K562 (cell line): ENCODE data around the gene ADGRB2. TPM values are rescaled to one million over a fixed set of nuclear protein-coding genes. Genes with fewer than 3 reads are reported as not detected.

Experiments used
- AFF4 ChIP-seq: sonication (generic); formaldehyde crosslinking; IDR thresholded peaks from 2 replicates; pipeline ENCODE4 v1.8.0; 2023; ENCODE audit warnings: mild to moderate bottlenecking, missing genetic modification reagents
- CHAMP1 ChIP-seq: fragments of 450-650 bp; IDR thresholded peaks from 2 replicates; pipeline ENCODE4 v1.6.1; 2016; ENCODE audit warnings: mild to moderate bottlenecking
- CXXC5 ChIP-seq: fragments of 250-450 bp; sonication (Bioruptor Pico); IDR thresholded peaks from 2 replicates; pipeline ENCODE4 v1.8.0; 2022; ENCODE audit warnings: inconsistent platforms, mild to moderate bottlenecking, moderate library complexity
- HINFP ChIP-seq: fragments of 450-650 bp; conservative IDR thresholded peaks from 2 replicates; pipeline ENCODE4 v1.6.1; 2016; ENCODE audit warnings: missing genetic modification characterization, low read depth, mild to moderate bottlenecking, control low read depth, missing compliant biosample characterization
- LCOR ChIP-seq: sonication (generic); formaldehyde crosslinking; IDR thresholded peaks from 2 replicates; pipeline ENCODE4 v1.8.0; 2022; ENCODE audit warnings: mild to moderate bottlenecking, missing genetic modification reagents
- MAFF ChIP-seq: IDR thresholded peaks from 2 replicates; pipeline ENCODE4 v1.6.1; 2012; ENCODE audit warnings: low read length, improper control_type of control experiment
- NCOA1 ChIP-seq: fragments of 450-650 bp; IDR thresholded peaks from 2 replicates; pipeline ENCODE4 v1.6.1; 2016; ENCODE audit warnings: low read depth
- NR2F6 ChIP-seq: fragments of 450-650 bp; formaldehyde crosslinking; IDR thresholded peaks from 2 replicates; pipeline ENCODE4 v1.4.0; 2020; ENCODE audit warnings: mild to moderate bottlenecking
- PTTG1 ChIP-seq: fragments of 450-650 bp; IDR thresholded peaks from 2 replicates; pipeline ENCODE4 v1.6.1; 2016; ENCODE audit warnings: low read depth, mild to moderate bottlenecking, missing genetic modification characterization, missing compliant biosample characterization
- RB1 ChIP-seq: fragments of 450-650 bp; IDR thresholded peaks from 2 replicates; pipeline ENCODE4 v1.6.1; 2017; ENCODE audit warnings: low read depth, mild to moderate bottlenecking
- SRSF9 ChIP-seq: fragments of 200-400 bp; formaldehyde crosslinking; IDR thresholded peaks from 2 replicates; pipeline ENCODE4 v1.6.1; 2017; ENCODE audit warnings: low read depth, low read length, borderline replicate concordance
- TAF15 ChIP-seq: fragments of 200-400 bp; formaldehyde crosslinking; IDR thresholded peaks from 2 replicates; pipeline ENCODE4 v1.6.1; 2017; ENCODE audit warnings: mild to moderate bottlenecking, low read depth, low read length, moderate library complexity
- ZFX ChIP-seq: sonication (generic); formaldehyde crosslinking; IDR thresholded peaks from 2 replicates; pipeline ENCODE4 v1.8.0; 2022; ENCODE audit warnings: mild to moderate bottlenecking, missing genetic modification reagents, moderate library complexity
- ZNF217 ChIP-seq: sonication (generic); formaldehyde crosslinking; IDR thresholded peaks from 2 replicates; pipeline ENCODE4 v1.8.0; 2022; ENCODE audit warnings: mild to moderate bottlenecking, missing genetic modification reagents
- ZNF512 ChIP-seq: IDR thresholded peaks from 2 replicates; pipeline ENCODE4 v1.6.1; 2016; ENCODE audit warnings: missing genetic modification characterization, missing compliant biosample characterization
- ZNF655 ChIP-seq: fragments of 250-450 bp; sonication (Bioruptor Pico); IDR thresholded peaks from 2 replicates; pipeline ENCODE4 v1.5.0; 2021
- ZNF695 ChIP-seq: fragments of 450-650 bp; formaldehyde crosslinking; IDR thresholded peaks from 2 replicates; pipeline ENCODE4 v1.4.0; 2020; ENCODE audit warnings: mild to moderate bottlenecking, moderate library complexity
- polyA plus RNA-seq, 8 experiments: library from polyadenylated mRNA; depleted of rRNA in 4 of 8; stranded (reverse) in 5 of 8; unstranded in 3 of 8; fragments of >200 nt; fragmentation: Nextera tagmentation in 2 of 8; fragmentation: Illumina TruSeq in 1 of 8; extraction: Ambion mirVana in 2 of 8; extraction: Trizol in 1 of 8; gene quantifications; 2 replicates each; pipeline versions ENCODE4 v1.2.1 to v1.2.3, GENCODE V29; 2011 to 2014; ENCODE audit warnings: inconsistent platforms in 1 of 8, missing spikeins in 1 of 8
- total RNA-seq, 7 experiments: library from RNA; depleted of rRNA in 6 of 7; stranded (reverse); fragments of >200 nt in 6 of 7; fragmentation: Illumina TruSeq in 2 of 7; extraction: Trizol in 2 of 7; gene quantifications; 2 replicates each; pipeline versions ENCODE4 v1.2.1 to v1.2.3, GENCODE V29; 2011 to 2021; ENCODE audit warnings: low replicate concordance in 1 of 7

The ADGRB2 gene
- total and polyA plus RNA-seq, 9 of the 15 experiments (the other 6 are each of a cell fraction or from before 2014, with no cell fraction given), result 0.04 to 0.23 (median 0.20) TPM; not detected in 2

- TF ChIP-seq AFF4 (CRISPR knock-in tag) (no peak), HINFP (no peak), CXXC5 (CRISPR knock-in tag) (no peak), CHAMP1 (no peak), LCOR (CRISPR knock-in tag) (peak; percentile 43; the same call in 1 of the 2 replicates), ZNF695 (CRISPR knock-in tag) (no peak), PTTG1 (tag) (no peak), NCOA1 (no peak), ZFX (CRISPR knock-in tag) (no peak), ZNF512 (no peak), SRSF9 (no peak), NR2F6 (CRISPR knock-in tag) (no peak), ZNF655 (CRISPR knock-in tag) (no peak), MAFF (peak; percentile 97), TAF15 (no peak), ZNF217 (no peak), RB1 (peak; percentile 99)
These were observed 58.9 kb downstream of the ADGRB2 start (continued) for GRCh38 chr1:31705080-31705866.
